Calu3 (cell line): Measurements from ENCODE around the gene CTIF. TPM values are rescaled to one million over a fixed set of nuclear protein-coding genes. Genes with fewer than 3 reads are reported as not detected.

ENCODE experiments used
- BruUV-seq: library from RNA; stranded (reverse); fragments of 400-500 nt; replicated peaks from 2 replicates; lab custom pipeline; 2021; lab: Mats Ljungman, UMichigan
- CTCF ChIA-PET: fragments of 300-600 bp; sonication (Branson Sonifier 250); formaldehyde crosslinking; loops from one replicate; lab custom pipeline; 2022; ENCODE audit warnings: antibody characterized with exemption; lab: Charles Lee
- DNase-seq: peaks from one replicate; pipeline ENCODE4 v3.0.0; 2022
- H3K27ac Mint-ChIP-seq: one replicate; pipeline ENCODE4 v1.8.0; 2022; ENCODE audit warnings: mixed read lengths; ENCODE audit not compliant: unreplicated experiment
- H3K27me3 Mint-ChIP-seq: one replicate; pipeline ENCODE4 v1.8.0; 2022; ENCODE audit warnings: mixed read lengths; ENCODE audit not compliant: unreplicated experiment
- H3K36me3 Mint-ChIP-seq: one replicate; pipeline ENCODE4 v1.8.0; 2022; ENCODE audit warnings: mild to moderate bottlenecking, moderate library complexity, mixed read lengths; ENCODE audit not compliant: insufficient read depth, unreplicated experiment
- H3K4me1 Mint-ChIP-seq: one replicate; pipeline ENCODE4 v1.8.0; 2022; ENCODE audit warnings: mild to moderate bottlenecking, low read depth, mixed read lengths; ENCODE audit not compliant: unreplicated experiment
- H3K4me3 Mint-ChIP-seq: one replicate; pipeline ENCODE4 v1.8.0; 2022; ENCODE audit warnings: mild to moderate bottlenecking, low read depth, moderate library complexity, mixed read lengths; ENCODE audit not compliant: unreplicated experiment
- H3K9me3 Mint-ChIP-seq: one replicate; pipeline ENCODE4 v1.8.0; 2022; ENCODE audit warnings: low read depth, mixed read lengths; ENCODE audit not compliant: unreplicated experiment
- CTCF ChIP-seq: fragments of 200-600 bp; IDR thresholded peaks from one replicate; pipeline ENCODE4 v1.8.0; 2022; ENCODE audit warnings: antibody characterized with exemption; ENCODE audit not compliant: unreplicated experiment
- intact Hi-C: fragments of 100-400 bp; cut with micrococcal nuclease; formaldehyde crosslinking; loops from one replicate; pipeline ENCODE4 v1.10.0; 2022; ENCODE audit not compliant: unreplicated experiment
- total RNA-seq: library from RNA; stranded (reverse); gene quantifications from 2 replicates; pipeline ENCODE4 v1.2.3, GENCODE V29; 2022

The CTIF gene
- total RNA-seq, 1 experiment from 2014 or later = 40.8 TPM

- Mint-ChIP-seq H3K4me3 (no peak overlapping the region), H3K36me3 (no peaks in the 10 kb centered on the region), H3K27ac (no peak overlapping the region), H3K27me3 (no peaks in the 10 kb centered on the region), H3K4me1 (no peaks in the 10 kb centered on the region), H3K9me3 (no peaks in the 10 kb centered on the region)
- intact Hi-C loops = no loop called here
- CTCF ChIA-PET = no interaction called here
- no peak for DNase-seq
- BruUV-seq = no TSS peak
- no peak for TF ChIP-seq CTCF
These were observed 350.5 kb downstream of the CTIF start for GRCh38 chr18:48889115-48889941.

DNA sequence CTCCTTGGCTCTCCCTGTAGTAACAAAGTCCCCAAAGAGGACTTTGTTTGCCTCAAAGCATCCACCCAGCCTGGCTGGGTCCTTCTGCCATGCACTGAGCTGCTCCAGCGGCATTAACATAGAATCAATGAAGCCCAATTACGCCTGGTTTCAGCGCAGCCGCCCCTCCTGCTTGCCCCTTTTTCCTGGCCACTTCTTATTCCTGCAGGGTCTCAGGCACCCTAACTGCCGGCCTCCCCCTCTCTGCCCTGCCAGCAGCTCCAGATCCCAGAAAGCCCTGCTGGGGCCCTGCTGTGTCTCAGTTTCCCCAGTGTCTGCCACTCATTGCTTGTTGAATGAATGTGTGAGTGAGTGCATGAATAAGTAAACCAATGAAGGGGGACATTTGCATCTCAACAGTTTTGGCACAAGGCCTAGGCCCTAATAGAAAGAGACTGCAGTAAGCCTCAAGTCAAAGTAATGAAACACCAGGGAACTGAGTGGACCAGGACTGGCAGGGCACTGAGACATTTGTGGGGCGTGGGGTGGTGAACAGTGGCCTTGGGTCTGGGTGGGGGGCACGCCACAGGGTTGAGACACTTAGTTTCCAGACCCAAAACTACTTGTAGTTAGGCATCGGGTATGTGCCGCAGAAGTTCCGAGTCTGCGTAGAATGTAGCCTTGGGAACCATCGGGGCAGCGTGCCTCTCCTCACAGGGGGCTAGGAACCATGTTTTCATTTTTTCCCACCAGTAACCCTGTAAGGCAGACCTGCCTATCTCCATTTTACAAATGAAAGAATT, 351.3 kb downstream of the CTIF start:
- no peak for TF ChIP-seq CTCF
- H3K4me3 Mint-ChIP-seq = no peak overlapping the region
- CTCF ChIA-PET = no interaction called here
- no peaks in the 10 kb centered on the region for H3K27me3 Mint-ChIP-seq
- H3K4me1 Mint-ChIP-seq = no peaks in the 10 kb centered on the region
- H3K27ac Mint-ChIP-seq = no peak overlapping the region
- H3K9me3 Mint-ChIP-seq = no peaks in the 10 kb centered on the region
- BruUV-seq = no TSS peak
- no peaks in the 10 kb centered on the region for H3K36me3 Mint-ChIP-seq
- intact Hi-C loops = no loop called here
- DNase-seq = no peak

- Mint-ChIP-seq H3K27ac (no peak overlapping the region), H3K36me3 (no peaks in the 10 kb centered on the region), H3K4me1 (peaks cover 9% of the 10 kb centered on the region), H3K4me3 (no peak overlapping the region), H3K27me3 (no peaks in the 10 kb centered on the region), H3K9me3 (no peaks in the 10 kb centered on the region)
- CTCF ChIA-PET = interaction anchor here (0.6 kb wide), 1 partner anchor 1881 kb away, joined by 3 read pairs; no protein-coding TSS in a partner anchor
- TF ChIP-seq CTCF = no peak
- intact Hi-C loops = no loop called here
- DNase-seq = no peak
- no TSS peak for BruUV-seq
These were observed 352.9 kb downstream of the CTIF start for GRCh38 chr18:48891721-48892120.

- Mint-ChIP-seq H3K36me3 (no peaks in the 10 kb centered on the region), H3K27me3 (no peaks in the 10 kb centered on the region), H3K9me3 (no peaks in the 10 kb centered on the region), H3K4me3 (no peak overlapping the region), H3K4me1 (peaks cover 15% of the 10 kb centered on the region), H3K27ac (no peak overlapping the region)
- no TSS peak for BruUV-seq
- CTCF ChIA-PET = interaction anchor here (0.6 kb wide), 2 partner anchors 921 to 1880 kb away, joined by 3 to 4 read pairs; partner anchors contain the start of gene ACAA2
- intact Hi-C loops = no loop called here
- TF ChIP-seq CTCF = no peak
- DNase-seq = no peak
These were observed 353.5 kb downstream of the CTIF start for GRCh38 chr18:48892146-48892855.
